ENCODE measurements around the gene DIP2C. TPM values are rescaled to one million over a fixed set of nuclear protein-coding genes. Genes with fewer than 3 reads are reported as not detected.
"Not testable (repeated sequence)": the region's sequence is repeated elsewhere in the genome, so short reads cannot be mapped to it uniquely, and the experiment has no call there.

DIP2C gene
- polyA plus RNA-seq, 12 donors = 18.1 to 31.7 (median 26.1) TPM; not detected in 1

GRCh38 chr10:452512-453426 lies 236.7 kb downstream of the DIP2C start:
- DNase-seq = no peak

- DNase-seq = no peak
Observed at GRCh38 chr10:451856-452255, 237.6 kb downstream of the DIP2C start.

GRCh38 chr10:451021-451471 lies 238.4 kb downstream of the DIP2C start:
- DNase-seq = no peak

- DNase-seq = no peak
Observed at GRCh38 chr10:450463-450862, 239.0 kb downstream of the DIP2C start.

- not testable (repeated sequence) for DNase-seq
Observed at GRCh38 chr10:449331-449730, 240.1 kb downstream of the DIP2C start.

- no peak for DNase-seq
Observed at GRCh38 chr10:443459-443858, 246.0 kb downstream of the DIP2C start.

GRCh38 chr10:442209-442608 lies 247.3 kb downstream of the DIP2C start:
- no peak for DNase-seq

GRCh38 chr10:441659-442058 lies 247.8 kb downstream of the DIP2C start:
- no peak for DNase-seq

GRCh38 chr10:440127-440526 lies 249.3 kb downstream of the DIP2C start:
- DNase-seq = no peak

GRCh38 chr10:437698-438490 lies 251.6 kb downstream of the DIP2C start:
- no peak for DNase-seq

GRCh38 chr10:436911-437665 lies 252.4 kb downstream of the DIP2C start:
- no peak for DNase-seq

- no peak for DNase-seq
Observed at GRCh38 chr10:436013-436697, 253.3 kb downstream of the DIP2C start.

- no peak for DNase-seq
Observed at GRCh38 chr10:435397-435796, 254.1 kb downstream of the DIP2C start.

- no peak for DNase-seq
Observed at GRCh38 chr10:429696-430095, 259.8 kb downstream of the DIP2C start.

GRCh38 chr10:427761-428519 lies 261.5 kb downstream of the DIP2C start:
- no peak for DNase-seq

GRCh38 chr10:425365-425764 lies 264.1 kb downstream of the DIP2C start:
- not testable (repeated sequence) for DNase-seq

GRCh38 chr10:424724-425123 lies 264.7 kb downstream of the DIP2C start:
- DNase-seq = not testable (repeated sequence)

GRCh38 chr10:423178-423577 lies 266.3 kb downstream of the DIP2C start:
- DNase-seq = no peak

- DNase-seq = no peak
Observed at GRCh38 chr10:422675-423074, 266.8 kb downstream of the DIP2C start.

- no peak for DNase-seq
Observed at GRCh38 chr10:422241-422640, 267.2 kb downstream of the DIP2C start.

- DNase-seq = no peak
Observed at GRCh38 chr10:421170-421569, 268.3 kb downstream of the DIP2C start.

Measured in muscle of arm (tissue), 12 donors.